ACC112 (cell line): ENCODE measurements around the gene STK32A.

Experiments used
- H2AFZ ChIP-seq: fragments of 200-600 bp; sonication (generic); one replicate; pipeline ENCODE4 v1.6.0; 2017; ENCODE audit warnings: antibody characterized with exemption, low read length; ENCODE audit not compliant: unreplicated experiment
- H3K27ac ChIP-seq: fragments of 200-600 bp; sonication (generic); 2 replicates; pipeline ENCODE4 v1.5.1; 2014; ENCODE audit warnings: low read depth, mild to moderate bottlenecking, antibody characterized with exemption, low read length, moderate library complexity
- H3K27me3 ChIP-seq: fragments of 200-600 bp; sonication (generic); 2 replicates; pipeline ENCODE4 v1.6.1; 2014; ENCODE audit warnings: mild to moderate bottlenecking, antibody characterized with exemption, low read length, moderate library complexity, mixed read lengths; ENCODE audit not compliant: insufficient read depth
- H3K36me3 ChIP-seq: fragments of 200-600 bp; sonication (generic); 2 replicates; pipeline ENCODE4 v1.6.1; 2016; ENCODE audit warnings: mild to moderate bottlenecking, antibody characterized with exemption, low read length, moderate library complexity, mixed read lengths; ENCODE audit not compliant: insufficient read depth
- H3K4me1 ChIP-seq: fragments of 200-600 bp; sonication (generic); one replicate; pipeline ENCODE4 v1.6.1; 2016; ENCODE audit warnings: low read length, mixed read lengths; ENCODE audit not compliant: insufficient read depth, unreplicated experiment, control insufficient read depth
- H3K4me3 ChIP-seq: fragments of 200-600 bp; sonication (generic); 2 replicates; pipeline ENCODE4 v1.5.1; 2014; ENCODE audit warnings: mild to moderate bottlenecking, low read depth, low read length
- H3K79me2 ChIP-seq: fragments of 200-600 bp; sonication (generic); one replicate; pipeline ENCODE4 v1.6.0; 2016; ENCODE audit warnings: low read length; ENCODE audit not compliant: control insufficient read depth, unreplicated experiment, insufficient read depth

Gene STK32A

GRCh38 chr5:147404706-147405105 lies 169.9 kb downstream of the STK32A start:
- Histone ChIP-seq H3K4me1 (peaks cover 24% of the 10 kb centered on the region), H3K36me3 (no peaks in the 10 kb centered on the region), H3K27ac (peak overlapping the region; percentile 93), H3K27me3 (no peaks in the 10 kb centered on the region), H2AFZ (peak overlapping the region; percentile 73), H3K79me2 (no peaks in the 10 kb centered on the region), H3K4me3 (peak overlapping the region; percentile 36; the same call in 1 of the 2 replicates)

GRCh38 chr5:147406636-147407035 lies 171.8 kb downstream of the STK32A start:
- no peaks in the 10 kb centered on the region for H3K27me3 ChIP-seq
- H3K4me1 ChIP-seq = peaks cover 24% of the 10 kb centered on the region
- H3K79me2 ChIP-seq = no peaks in the 10 kb centered on the region
- no peaks in the 10 kb centered on the region for H3K36me3 ChIP-seq
- H3K27ac ChIP-seq = 0 out of 2 replicates have a peak overlapping the region, but pooled peaks have one; percentile 3
- H3K4me3 ChIP-seq = no peak overlapping the region
- no peak overlapping the region for H2AFZ ChIP-seq

DNA sequence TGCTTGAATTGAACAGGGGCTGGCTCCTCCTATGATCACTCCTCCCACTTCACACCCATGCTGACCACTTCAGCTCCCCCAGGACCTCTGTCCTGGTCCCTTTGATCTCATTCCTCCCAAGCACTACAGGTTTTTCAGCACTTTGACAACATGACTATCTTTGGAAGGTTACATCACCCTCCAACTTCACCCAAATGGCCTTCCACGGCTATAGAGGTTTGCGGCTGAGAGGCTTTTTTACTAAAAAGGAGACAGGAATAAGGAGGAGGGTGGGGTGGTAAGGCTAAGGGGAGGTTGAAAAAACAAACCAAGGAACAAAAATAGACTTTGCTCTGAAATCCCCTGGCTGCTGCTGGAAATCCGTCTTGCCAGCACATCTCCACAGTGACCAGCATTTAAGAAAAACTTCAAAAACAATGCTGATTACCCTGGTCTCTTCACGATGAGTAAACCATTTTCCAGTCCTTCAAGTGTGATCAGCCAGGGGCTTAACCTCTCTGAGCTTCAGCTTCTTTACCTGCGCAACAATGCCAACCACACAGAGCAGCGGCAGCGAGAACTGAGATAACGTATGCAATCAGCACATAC lies 172.4 kb downstream of the STK32A start:
- Histone ChIP-seq H3K79me2 (no peaks in the 10 kb centered on the region), H3K4me3 (no peak overlapping the region), H2AFZ (no peak overlapping the region), H3K4me1 (peaks cover 24% of the 10 kb centered on the region), H3K27me3 (no peaks in the 10 kb centered on the region), H3K27ac (0 out of 2 replicates have a peak overlapping the region, but pooled peaks have one; percentile 3), H3K36me3 (no peaks in the 10 kb centered on the region)

- Histone ChIP-seq H3K27ac (no peak overlapping the region), H3K4me3 (no peak overlapping the region), H2AFZ (no peak overlapping the region), H3K36me3 (no peaks in the 10 kb centered on the region), H3K27me3 (no peaks in the 10 kb centered on the region), H3K4me1 (peaks cover 9% of the 10 kb centered on the region), H3K79me2 (no peaks in the 10 kb centered on the region)
Measured at GRCh38 chr5:147408980-147409379, 174.2 kb downstream of the STK32A start.

DNA sequence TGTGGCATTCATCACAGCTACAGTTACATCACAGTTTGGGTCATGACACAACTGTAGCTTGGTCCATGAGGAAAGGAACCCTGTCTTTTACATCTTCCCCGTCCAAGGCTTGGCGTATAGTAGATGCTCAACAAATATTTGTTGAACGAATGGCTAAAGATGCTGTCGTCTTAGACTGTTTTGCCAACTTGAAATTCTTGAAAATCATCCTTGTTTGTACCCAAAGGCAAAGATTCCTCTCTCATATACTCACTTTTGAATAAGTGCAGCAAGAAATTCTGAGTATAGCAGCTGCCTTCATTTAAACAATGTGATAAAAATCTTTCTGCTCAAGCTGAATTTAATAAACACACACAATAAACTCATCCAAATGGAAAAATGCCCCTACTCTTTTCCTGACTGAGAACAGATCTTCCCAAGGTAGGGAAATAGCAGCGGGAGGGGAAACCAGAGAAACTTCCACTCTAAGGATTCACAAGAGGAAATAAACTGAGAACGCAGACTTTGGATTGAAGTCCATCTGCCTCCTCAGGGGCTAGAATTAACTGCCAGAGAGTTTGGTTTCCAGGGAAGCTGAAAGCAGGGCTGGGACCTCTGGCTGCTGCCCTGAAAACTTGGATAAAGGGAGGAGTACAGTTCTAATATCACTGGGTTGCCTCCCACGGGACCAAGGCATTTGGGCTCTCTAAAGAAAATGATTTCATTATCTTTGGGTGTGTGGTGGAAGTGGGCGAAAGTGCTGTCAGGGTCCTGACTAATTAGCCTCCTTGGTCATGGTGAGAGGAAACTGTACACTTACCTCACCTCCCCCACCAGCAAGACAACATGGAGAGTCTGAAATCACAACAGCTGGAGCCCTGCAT lies 175.9 kb downstream of the STK32A start:
- Histone ChIP-seq H2AFZ (no peak overlapping the region), H3K4me3 (no peak overlapping the region), H3K27me3 (no peaks in the 10 kb centered on the region), H3K4me1 (no peaks in the 10 kb centered on the region), H3K79me2 (no peaks in the 10 kb centered on the region), H3K36me3 (no peaks in the 10 kb centered on the region), H3K27ac (no peak overlapping the region)

GRCh38 chr5:147411359-147412319 lies 176.8 kb downstream of the STK32A start:
- Histone ChIP-seq H3K79me2 (no peaks in the 10 kb centered on the region), H3K27me3 (no peaks in the 10 kb centered on the region), H3K36me3 (no peaks in the 10 kb centered on the region), H3K4me3 (no peak overlapping the region), H3K4me1 (peaks cover 3% of the 10 kb centered on the region), H3K27ac (no peak overlapping the region), H2AFZ (no peak overlapping the region)

- Histone ChIP-seq H3K27me3 (no peaks in the 10 kb centered on the region), H3K27ac (no peak overlapping the region), H3K79me2 (no peaks in the 10 kb centered on the region), H3K36me3 (no peaks in the 10 kb centered on the region), H3K4me3 (no peak overlapping the region), H3K4me1 (peaks cover 13% of the 10 kb centered on the region), H2AFZ (no peak overlapping the region)
Measured at GRCh38 chr5:147412561-147412960, 177.7 kb downstream of the STK32A start.

- H3K4me3 ChIP-seq = no peak overlapping the region
- H3K27ac ChIP-seq = no peak overlapping the region
- H3K4me1 ChIP-seq = peaks cover 20% of the 10 kb centered on the region
- no peaks in the 10 kb centered on the region for H3K79me2 ChIP-seq
- no peaks in the 10 kb centered on the region for H3K27me3 ChIP-seq
- no peak overlapping the region for H2AFZ ChIP-seq
- no peaks in the 10 kb centered on the region for H3K36me3 ChIP-seq
Measured at GRCh38 chr5:147413266-147413665, 178.4 kb downstream of the STK32A start.

GRCh38 chr5:147415651-147416050 lies 180.8 kb downstream of the STK32A start:
- H3K36me3 ChIP-seq = no peaks in the 10 kb centered on the region
- no peak overlapping the region for H3K4me3 ChIP-seq
- no peak overlapping the region for H2AFZ ChIP-seq
- H3K27ac ChIP-seq = no peak overlapping the region
- no peaks in the 10 kb centered on the region for H3K79me2 ChIP-seq
- H3K4me1 ChIP-seq = peaks cover 20% of the 10 kb centered on the region
- H3K27me3 ChIP-seq = no peaks in the 10 kb centered on the region

DNA sequence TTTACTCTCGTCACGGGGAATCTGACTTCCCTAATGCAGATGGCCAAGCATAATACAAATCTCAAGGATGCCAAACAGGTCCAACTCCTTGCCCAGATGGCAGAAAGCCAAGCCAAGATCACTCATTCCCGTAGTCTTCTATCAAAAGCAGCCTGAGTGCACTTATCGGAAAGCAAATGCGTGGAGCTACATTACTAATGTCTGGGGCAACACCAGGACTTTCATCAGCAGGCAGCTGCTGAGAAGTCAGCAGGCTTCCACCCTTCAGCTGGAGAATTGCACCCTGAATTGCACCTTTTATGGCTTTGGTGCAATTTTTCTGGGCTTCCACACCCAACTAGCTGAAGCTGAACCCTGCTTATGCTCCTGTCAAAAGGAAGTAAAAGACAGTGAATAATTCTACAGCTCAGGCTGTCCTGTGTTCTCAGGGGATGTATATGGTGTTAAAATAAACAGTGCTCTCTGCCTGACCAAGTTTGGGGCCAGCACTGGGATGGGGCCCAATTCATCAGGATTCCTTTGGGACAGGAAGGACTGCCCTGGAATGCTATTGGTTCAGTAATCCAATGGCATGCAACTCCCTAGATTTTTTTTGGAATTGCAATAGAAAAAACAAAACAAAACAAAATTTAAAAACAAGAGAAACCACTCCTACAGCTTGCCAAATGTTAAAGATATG lies 182.4 kb downstream of the STK32A start:
- Histone ChIP-seq H3K4me3 (peak overlapping the region; percentile 13), H3K4me1 (peaks cover 20% of the 10 kb centered on the region), H3K27me3 (no peaks in the 10 kb centered on the region), H3K36me3 (no peaks in the 10 kb centered on the region), H3K27ac (peak overlapping the region; percentile 47), H3K79me2 (no peaks in the 10 kb centered on the region), H2AFZ (no peak overlapping the region)
